Vein endothelial cell (primary cell): ENCODE data around the gene P2RY6. TPM values are rescaled to one million over a fixed set of nuclear protein-coding genes. Genes with fewer than 3 reads are reported as not detected.

Experiments used
- total RNA-seq: library from RNA; depleted of rRNA; stranded (reverse); fragments of >200 nt; gene quantifications from 2 replicates; pipeline ENCODE4 v1.2.3, GENCODE V29; 2012

P2RY6 gene, protein sequence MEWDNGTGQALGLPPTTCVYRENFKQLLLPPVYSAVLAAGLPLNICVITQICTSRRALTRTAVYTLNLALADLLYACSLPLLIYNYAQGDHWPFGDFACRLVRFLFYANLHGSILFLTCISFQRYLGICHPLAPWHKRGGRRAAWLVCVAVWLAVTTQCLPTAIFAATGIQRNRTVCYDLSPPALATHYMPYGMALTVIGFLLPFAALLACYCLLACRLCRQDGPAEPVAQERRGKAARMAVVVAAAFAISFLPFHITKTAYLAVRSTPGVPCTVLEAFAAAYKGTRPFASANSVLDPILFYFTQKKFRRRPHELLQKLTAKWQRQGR
- total RNA-seq: 0.29 and 0.33 TPM in 2 replicates

GRCh38 chr11:73271936-73272679 is at the start of gene P2RY6:
TSS of gene P2RY6 (plus strand) at chr11:73272338. CDS start at chr11:73296519, 24,181 bp downstream.

GRCh38 chr11:73308003-73308960 is 36.1 kb downstream of the P2RY6 start, which contains the start of gene ARHGEF17:
TSS of gene ARHGEF17 (plus strand) at chr11:73308276. CDS start at chr11:73308639, 363 bp downstream.

Other genes with a start within 250 kb of the P2RY6 start
- gene FCHSD2, start 130.0 kb upstream of the P2RY6 start, total RNA-seq: 23.8 and 24.1 TPM in 2 replicates
- 3.3 and 5.7 TPM in 2 replicates for gene P2RY2, start 54.1 kb upstream of the P2RY6 start, total RNA-seq
- 27.0 and 36.6 TPM in 2 replicates for gene ARHGEF17, start 35.9 kb downstream of the P2RY6 start, total RNA-seq
- gene RELT, start 104.1 kb downstream of the P2RY6 start, total RNA-seq: 8.8 and 12.5 TPM in 2 replicates